ENCODE results near the gene DHDDS.
A peak's percentile ranks its signal among the peaks of the same experiment; 100 is the strongest.

GRCh38 chr1:26431979-26432695 is at the start of gene DHDDS:
- TF ChIP-seq REST (IDR thresholded peaks at IDR 0.05; ENCODE audit: borderline replicate concordance) (peak; percentile 72), CTCF (IDR thresholded peaks at IDR 0.05; ENCODE audit: poor library complexity, severe bottlenecking) (peak; percentile 21), EZH2 (IDR thresholded peaks at IDR 0.05; ENCODE audit: borderline replicate concordance, insufficient read depth, low read length, poor library complexity, severe bottlenecking) (no peak), POLR2AphosphoS5 (IDR thresholded peaks at IDR 0.05) (peak; percentile 95)
